Measurements from ENCODE around the gene MPP7.

Gene MPP7

DNA sequence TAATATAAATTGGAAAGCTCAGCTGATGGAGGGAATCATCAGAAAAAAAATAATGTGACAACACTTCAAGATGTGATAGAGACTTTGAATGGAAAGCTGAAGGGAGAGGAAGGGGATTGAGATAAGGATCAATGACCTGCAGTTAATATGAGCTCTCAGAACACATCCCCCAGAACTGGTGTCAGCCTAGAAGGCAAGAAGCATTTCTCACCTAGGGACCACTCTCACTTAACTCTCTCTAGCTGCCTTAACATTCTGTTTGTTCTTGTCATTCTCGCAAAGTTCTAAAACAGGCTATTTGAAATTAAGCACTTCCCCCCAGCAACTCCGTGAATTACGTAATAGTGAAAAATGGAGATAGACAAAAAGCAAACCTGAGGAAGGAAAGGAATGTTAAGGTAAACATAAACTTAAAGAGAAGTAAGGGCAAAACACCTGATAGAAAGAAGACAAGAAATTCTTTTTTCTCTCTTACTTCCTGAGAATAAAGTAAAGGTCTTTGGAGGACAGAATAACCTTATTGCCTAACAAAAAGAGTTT lies 1.2 kb upstream of the MPP7 start:
- DNase-seq = no peak

DNA sequence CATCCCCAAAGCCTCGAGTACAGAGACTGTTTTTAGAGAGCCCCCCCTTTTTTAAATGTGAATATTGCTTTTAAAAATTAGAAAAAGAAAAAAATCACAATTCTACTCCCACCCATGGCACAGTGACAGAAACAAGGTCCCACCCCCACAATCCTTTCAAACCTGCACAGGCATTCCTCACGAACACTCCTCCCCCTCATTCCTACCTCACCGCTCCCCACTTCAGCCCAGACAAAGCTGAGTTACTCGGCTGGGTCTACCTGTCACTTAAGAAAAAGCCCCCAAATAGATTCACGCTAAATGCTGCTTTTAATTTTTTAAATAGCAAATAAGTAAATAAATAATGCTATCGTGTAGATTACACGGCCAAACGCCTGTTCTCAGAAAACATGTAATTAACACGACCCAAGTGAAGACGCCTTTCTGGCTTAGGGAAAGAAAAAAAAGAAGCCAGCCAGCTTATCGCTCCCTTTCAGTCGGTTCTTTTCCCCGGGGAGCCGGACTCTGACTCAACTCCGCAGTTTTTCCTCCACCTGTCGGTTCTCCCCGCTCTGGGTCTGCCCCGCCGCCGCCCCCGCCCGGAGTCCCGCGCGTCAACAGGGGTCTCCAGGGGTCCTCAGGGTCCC lies 739 bp downstream of the MPP7 start:
- DNase-seq = peak; percentile 6

DNA sequence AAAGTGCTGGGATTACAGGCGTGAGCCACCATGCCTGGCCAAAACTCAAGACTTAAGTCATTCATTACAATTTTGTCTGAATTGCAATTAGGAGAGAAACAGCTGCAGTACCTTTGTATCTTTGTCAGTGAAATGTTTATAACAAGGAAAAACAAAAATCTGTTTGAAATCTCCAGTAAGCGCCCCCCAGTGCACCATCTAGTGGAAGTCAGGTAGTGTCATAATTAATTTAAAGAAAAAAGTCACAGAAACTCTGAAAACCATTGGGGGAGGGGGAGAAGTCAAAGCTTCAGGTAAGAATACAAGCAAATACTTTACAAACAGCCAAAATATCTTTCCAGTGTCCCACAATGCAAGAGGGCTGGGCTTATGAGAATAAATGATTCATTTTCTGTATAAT lies 2.8 kb downstream of the MPP7 start:
- no peak for DNase-seq

DNA sequence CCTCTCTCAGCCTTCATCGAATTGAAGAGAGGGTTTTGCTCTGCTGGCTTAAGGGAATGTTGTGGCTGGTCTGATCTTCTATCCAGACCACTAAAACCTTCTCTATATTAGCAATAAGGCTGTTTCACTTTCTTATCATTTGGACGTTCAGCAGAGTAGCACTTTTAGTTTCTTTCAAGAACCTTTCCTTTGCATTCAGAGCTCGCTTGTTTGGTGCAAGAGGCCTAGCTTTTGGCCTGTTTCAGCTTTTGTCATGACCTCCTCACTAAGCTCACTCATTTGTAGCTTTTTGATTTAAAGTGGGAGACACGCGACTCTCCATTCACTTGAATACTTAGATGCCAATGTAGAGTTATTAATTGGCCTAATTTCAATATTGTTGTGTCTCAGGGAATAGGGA lies 3.9 kb downstream of the MPP7 start:
- no peak for DNase-seq

DNA sequence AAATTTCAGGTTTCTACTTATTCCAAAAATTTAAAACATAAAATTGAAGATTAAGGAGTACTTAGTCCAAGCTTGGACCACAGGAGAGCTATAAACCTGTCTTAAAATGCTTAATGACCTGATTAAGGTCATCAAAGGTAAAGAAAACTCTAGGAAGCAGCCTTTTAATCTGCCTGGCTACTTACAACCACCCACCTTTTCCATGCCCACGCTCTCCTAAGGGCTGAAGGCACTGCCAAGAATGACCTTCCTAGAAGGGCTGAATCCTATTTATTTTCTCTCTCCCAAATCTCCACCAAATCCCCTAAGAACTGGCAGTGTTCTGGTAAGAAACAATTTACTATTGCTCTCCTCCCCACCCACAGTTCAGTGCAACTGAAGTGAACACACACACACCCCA lies 6.8 kb downstream of the MPP7 start:
- no peak for DNase-seq

DNA sequence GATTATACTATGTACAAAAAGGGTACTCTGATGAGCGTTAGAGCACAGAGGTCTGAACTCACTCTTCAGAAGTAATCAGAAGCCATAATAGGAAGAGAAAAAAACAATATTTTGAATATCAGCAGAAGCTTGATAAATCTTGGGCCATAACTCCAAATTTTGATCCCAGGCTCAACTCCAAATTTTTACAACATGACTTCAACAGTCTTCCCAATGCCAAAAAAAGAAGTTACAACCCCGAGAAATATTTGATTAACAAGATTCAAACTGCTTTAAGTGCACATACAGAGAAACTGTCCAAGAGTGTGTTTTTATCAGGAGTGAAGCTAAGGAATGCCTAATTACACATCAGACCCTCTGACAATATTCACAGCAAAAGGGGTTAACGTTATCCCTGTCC lies 7.5 kb downstream of the MPP7 start:
- no peak for DNase-seq

DNA sequence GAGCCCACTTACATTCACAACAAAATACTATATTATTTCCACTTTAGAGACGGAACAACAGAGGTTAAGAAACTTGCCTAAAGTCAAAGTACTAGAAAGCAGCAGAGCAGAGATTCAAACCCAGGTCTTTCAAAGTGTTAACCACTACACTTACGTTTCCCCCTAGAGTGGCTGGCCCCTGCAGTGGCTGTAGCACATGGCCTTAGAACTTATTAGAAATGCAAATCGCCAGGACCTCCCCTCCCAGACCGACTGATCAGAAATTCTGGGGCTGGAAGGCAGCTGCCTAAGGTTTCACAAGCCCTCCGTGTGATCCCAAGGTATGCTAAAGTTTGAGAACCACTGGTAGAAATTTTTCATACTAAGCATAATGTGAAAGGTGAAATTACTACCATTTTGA lies 8.1 kb downstream of the MPP7 start:
- DNase-seq = no peak

DNA sequence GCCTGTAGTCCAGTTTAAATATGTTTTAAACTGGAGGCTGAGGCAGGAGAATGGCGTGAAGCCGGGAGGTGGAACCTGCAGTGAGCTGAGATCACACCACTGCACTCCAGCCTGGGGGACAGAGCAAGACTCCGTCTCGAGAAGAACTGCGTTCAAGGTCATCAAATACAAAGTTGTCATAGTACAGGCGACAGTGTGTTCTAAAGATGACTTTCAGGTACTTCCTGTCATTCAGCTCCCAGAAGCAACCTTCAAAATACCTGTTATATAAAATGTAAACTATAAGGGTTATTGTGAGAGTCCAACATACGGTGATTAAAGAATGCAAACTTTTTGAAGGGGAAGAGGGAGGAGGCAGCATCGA lies 8.7 kb downstream of the MPP7 start:
- DNase-seq = no peak

DNA sequence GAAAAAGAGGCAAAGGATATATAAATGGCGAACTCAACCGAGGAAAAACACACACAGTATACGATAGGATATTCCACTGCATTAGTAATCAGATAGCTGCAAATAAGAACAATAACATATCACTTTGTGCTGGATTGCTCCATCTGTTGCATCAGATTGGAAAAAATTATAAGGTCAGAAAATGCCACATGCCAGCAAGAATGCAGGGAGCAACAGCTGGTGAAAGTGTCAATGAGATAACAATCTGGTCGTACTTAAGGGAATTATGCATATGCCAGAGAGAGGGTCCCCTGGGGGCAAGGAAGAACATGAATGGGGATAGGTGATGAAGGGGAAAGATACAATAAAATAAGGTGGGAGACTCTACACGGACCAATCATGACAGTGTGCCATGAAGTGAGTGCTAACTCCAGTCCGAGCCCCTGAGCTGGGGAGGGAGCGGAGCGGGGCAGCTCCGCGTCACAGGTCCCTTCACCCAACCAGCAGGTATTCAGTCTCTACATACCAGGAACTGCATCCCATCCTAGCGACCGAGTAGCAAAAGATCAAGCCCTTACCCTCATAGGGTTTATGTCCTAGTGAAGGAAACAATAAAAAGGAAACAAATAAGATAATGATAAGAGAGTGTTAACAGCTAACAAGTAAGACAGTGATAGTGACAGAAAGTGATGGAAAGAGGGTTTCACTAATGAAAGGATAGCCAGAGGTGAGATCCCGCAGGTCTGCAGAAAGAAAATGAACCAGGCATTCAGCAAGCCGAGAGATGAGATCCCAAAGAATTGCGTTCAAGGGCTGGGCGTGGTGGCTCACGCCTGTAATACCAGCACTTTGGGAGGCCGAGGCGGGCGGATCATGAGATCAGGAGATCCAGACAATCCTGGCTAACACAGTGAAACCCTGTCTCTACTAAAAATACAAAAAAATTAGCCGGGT lies 9.4 kb downstream of the MPP7 start:
- no peak for DNase-seq

DNA sequence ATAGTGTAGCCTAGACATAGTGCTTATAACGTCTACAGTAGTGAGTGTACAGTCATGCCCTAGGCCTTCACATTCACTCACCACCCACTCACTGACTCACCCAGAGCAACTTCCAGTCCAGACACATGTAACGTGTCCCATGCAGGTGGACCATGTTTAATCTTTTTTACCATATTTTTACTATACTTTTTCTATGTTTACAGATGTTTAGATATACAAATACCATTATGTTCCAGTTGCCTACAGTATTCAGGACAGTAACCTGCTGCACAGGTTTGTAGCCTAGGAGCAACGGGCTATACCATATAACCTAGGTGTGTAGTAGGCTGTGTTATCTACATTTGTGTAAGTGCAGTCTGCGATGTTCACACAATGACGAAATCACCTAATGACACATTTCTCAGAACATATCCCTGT lies 11.0 kb downstream of the MPP7 start:
- no peak for DNase-seq

DNA sequence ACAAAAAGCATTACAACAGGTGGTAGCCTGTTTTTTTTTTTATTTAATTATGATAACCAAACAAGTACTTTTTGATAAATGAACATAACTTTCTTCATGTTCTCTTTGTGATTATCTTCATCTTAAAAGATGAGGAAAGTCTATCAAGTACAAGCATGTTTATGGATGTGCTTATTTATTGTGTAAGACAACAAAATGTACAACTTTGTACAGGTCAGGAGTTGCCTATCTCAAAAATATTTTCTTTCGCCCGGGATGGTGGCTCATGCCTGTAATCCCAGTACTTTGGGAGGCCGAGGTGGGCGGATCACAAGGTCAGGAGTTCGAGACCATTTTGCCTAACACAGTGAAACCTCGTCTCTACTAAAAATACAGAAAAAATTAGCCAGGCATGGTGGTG lies 17.0 kb downstream of the MPP7 start:
- DNase-seq = no peak

DNA sequence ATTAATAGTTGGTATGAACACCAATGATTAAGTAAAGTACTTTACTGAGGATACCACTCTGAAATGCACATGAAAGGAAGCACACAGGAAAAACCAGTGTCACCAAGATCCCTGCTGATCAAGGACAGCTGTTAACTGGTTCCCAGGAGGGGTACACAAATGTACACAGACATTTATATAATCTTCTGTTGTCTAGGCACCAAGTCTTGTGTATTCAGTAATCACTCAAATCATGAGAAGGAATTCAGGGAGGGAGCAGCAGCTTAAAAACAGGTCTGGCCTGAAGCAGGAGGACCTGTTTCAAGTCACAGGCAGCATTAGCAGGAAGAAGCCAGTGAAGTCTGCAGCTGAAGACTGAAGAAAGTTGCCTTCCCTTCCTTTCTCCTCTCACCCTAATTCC lies 18.7 kb downstream of the MPP7 start:
- no peak for DNase-seq

DNA sequence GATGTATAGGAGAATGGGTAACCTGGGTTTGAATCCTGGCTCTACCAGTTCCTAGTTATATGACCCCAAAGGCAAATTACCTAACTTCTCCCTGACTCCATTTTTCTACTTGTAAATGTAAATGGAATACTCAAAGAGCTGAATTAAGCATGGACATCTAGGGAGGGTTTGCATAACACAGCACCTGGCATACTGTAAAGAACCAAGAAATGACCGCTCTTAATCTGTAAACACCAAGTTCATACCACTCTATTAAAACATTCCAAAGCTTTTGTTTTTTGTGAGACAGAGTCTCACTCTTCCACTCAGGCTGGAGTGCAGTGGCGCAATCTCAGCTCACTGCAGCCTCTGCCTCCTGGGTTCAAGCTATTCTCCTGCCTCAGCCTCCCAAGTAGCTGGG lies 19.6 kb downstream of the MPP7 start:
- DNase-seq = no peak

DNA sequence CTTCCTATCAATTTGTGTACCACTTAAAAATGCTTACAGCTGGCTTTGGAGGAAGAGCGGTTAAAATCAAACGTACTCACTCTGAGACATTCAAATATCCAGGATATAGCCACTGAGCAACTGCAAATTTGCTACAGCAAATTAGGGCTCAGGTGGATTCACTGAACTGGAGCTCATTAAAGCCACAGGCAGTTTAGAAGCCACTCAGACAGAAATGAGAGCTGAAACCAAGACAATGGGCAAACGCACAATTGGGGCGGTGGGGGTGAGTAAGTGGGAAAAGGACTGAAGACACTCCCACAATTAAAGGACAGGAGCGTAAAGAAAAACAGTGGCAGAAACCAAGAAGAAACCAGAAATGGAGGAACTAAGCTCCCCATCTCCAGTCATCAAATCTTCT lies 20.5 kb downstream of the MPP7 start:
- DNase-seq = no peak

DNA sequence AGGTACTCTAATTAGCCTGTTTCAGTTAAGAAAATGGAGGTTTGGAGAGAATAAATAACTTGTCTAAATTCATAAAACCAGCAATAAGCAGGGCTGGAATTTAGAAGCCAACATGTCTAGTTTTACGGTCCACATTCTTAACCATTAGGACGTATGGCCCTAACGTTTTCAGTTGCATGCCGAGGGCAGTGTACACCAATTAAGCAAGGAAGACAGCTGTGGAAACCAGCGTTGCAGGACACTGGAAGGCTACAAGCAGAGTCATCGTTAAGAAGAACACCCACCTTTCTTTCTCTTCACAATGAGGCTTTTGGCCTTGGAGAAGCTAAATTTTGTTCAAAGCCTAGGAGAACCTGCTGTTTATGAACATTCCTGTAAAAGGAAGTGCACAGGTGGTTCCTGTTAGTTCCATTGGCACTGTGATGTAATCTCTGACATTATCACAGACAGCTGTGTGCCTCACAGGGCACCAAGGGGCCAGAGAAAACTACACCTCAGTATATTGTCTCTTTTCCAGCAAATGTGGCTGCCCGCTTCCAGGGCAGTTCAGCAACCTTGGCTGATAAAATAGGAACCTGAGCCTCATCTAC lies 21.0 kb downstream of the MPP7 start:
- no peak for DNase-seq

DNA sequence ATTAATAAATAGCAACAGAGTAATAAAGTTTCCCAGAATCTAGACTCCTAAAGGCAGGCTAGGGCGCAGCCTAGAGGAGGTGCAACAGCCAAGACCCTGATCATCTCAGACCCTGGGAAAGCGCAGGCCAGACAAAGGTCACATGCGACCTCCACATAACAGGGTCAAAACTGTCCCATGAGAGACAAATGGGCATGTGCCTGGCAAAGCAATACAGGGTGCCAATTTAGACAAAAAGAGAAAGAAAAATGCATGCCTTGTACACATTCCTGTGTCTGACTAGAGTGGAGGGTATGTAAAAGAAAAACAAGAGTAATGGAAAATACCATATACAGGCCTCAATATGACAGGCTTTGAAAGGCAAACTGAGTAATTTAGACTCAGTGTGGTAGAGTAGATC lies 22.2 kb downstream of the MPP7 start:
- no peak for DNase-seq

DNA sequence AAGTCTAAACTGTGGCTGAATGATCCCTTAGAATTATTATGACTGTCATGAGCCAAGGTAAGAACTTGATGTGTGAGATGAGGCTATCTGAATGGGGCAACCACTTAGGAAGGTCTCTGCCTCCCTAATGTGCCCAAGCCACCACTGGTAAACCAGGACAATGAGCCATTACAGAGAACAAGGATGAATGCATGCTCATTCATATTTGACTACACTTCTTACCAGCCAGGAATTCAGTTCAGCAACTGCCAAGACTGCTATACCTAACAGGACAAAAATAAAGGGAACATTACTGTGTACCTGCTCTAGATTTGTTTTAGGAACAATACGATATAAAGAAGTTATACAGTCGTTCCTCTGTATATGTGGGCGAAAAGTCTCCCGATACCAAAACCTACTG lies 23.0 kb downstream of the MPP7 start:
- DNase-seq = no peak

DNA sequence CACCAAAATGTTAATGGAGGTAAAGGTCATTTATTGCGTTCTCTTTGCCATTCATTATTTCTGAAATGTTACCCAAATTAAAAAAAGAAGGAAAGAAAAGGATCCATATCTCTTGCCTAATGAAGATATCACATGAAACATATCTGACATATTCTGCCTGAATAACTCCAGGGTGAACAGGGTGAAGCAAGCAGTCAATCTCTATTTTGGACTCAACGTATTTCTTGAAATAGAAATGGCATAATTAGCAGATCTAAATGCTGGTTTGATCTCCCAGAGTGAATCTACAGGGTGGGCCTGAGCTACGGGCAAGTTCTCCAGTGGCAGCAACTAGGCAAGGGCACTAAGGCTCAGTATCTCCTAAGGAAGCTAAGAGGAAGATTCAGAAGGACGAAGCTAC lies 24.0 kb downstream of the MPP7 start:
- DNase-seq = no peak

DNA sequence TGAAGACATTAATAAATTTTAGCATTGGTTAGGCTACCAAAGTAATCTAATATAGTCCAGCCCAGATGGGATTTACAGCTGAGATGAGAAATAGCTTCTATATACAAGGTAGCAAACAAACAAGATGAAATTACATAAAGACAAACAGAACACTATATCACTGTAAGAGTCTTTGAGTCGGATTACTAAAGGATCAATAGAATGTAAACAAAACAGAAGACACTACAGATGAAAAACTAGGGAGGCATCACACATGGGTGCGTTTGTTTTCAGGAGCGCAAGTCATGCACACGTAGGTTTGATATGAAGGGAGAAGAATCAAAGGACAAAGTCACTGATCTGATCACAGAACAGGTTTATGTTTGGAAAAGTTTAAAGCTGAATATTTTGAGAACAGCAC lies 26.5 kb downstream of the MPP7 start:
- no peak for DNase-seq

DNA sequence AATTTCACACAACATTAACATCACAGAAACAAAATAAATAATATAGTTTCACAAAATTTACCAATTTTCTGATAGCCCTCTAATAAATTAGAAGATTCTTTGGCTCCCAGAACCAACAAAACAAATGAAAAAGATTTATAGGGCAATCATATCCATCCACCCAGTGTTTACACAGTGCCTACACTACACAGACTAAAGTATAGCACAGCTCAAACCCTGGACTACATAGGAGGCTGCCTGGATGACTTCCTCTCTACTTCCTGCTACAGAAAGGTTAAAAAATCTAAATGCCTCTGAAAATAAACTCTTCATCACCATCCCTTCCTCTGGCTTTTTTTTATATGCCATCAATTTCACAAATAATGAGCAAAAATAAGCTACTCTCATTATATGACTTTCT lies 28.4 kb downstream of the MPP7 start:
- DNase-seq = no peak

DNA sequence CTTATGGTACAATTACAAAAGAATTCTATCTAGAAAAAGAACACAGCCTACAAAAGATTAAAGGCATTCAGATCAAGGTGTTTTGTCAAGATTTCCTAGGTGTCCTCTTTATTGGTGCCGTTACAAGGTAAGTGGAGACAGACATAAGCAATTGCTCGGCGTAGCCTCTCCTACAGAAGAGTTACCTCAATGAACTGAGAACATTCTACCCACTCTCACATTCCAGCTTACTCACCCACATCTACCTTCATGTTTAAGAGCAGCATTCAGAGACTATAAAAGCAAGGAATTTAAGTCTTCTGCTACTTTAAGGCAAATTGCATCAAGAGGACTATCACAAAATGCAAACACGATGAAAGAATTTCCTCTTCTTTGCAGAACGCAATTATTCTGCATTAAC lies 29.5 kb downstream of the MPP7 start:
- DNase-seq = no peak

DNA sequence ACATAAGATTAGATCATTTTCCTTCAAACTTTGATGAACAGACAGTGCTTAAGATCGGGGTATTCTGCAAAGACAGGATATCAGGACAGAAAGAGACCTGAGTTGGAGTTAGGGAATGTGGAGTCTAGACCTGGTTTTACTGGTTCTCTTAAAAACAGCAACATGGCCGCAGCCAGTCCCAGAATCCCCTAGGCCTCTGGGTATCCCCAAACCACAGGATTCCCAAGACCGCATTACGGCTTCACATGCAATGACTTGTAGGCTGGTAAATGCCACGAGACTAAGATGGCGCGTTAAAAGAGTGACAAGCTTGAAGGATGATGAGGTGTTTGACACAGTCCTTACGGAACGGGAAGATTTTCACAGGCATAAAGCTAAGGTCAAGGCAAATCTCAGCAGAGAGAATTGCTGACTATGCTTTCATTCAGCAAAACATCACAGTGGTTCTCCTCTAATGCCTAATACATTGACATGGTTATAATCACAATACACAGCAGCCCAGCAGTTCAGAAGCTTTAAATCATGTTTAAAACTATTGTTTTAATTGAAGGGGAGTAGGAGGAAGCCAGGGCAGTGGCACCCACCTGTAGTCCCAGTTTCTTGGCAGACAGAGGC lies 32.9 kb downstream of the MPP7 start:
- DNase-seq = no peak

DNA sequence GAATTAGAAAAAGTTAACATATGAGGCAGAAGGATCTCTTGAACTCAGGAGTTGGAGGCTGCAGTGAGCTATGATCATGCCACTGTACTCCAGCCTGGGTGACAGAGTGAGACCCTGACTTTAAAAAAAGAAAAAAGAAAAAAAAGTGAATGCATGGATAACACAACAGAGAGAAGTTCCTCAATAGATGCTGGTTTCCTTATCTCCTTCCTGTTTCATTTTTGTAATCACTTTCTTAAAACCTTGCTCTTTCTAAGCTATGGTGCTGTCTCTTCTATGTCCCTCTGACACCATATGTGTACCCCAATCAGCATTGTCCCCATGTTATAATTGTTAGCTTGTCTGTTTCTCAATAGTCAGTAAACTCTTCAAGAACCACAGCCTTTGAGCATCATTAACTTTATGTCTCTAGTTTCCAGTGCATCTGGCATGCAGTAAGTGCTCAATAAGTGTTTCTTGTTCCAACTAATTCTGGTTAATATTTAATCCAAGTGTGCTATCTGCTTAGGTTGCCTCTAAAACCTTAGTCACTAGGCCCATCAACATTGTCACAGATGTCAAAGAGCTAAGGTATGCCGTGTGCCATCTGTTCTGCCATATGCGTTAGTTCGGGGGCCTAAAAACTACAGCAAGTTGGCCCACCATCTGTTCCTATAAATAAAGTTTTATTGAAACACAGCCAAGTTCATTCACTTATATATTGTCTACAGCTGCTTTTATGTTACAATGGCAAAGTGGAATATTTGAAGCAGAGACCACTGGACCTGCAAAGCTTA lies 36.2 kb downstream of the MPP7 start:
- DNase-seq = no peak
